NT2/D1 (cell line): ENCODE data around the gene CCL17.
A peak's percentile ranks its signal among the peaks of the same experiment; 100 is the strongest.

Experiments
- DNase-seq: peaks from one replicate; pipeline ENCODE4 v3.0.0-alpha.2; 2011; ENCODE audit warnings: low read depth, low spot score
- H3K27me3 ChIP-seq: 2 replicates; pipeline ENCODE4 v1.6.0; 2011; ENCODE audit warnings: mild to moderate bottlenecking; ENCODE audit not compliant: insufficient read length, insufficient read depth
- H3K36me3 ChIP-seq: 2 replicates; pipeline ENCODE4 v1.6.1; 2011; ENCODE audit warnings: mild to moderate bottlenecking, low read length, mixed read lengths; ENCODE audit not compliant: insufficient read depth, insufficient read length
- H3K4me1 ChIP-seq: 2 replicates; pipeline ENCODE4 v1.5.1; 2011; ENCODE audit not compliant: insufficient read depth, insufficient read length
- H3K4me3 ChIP-seq: 2 replicates; pipeline ENCODE4 v1.5.1; 2011; ENCODE audit warnings: low read depth; ENCODE audit not compliant: insufficient read length
- H3K9ac ChIP-seq: 2 replicates; pipeline ENCODE4 v1.6.0; 2011; ENCODE audit warnings: low read depth; ENCODE audit not compliant: insufficient read length
- H3K9me3 ChIP-seq: 2 replicates; pipeline ENCODE4 v1.5.1; 2011; ENCODE audit warnings: mild to moderate bottlenecking, low read length; ENCODE audit not compliant: insufficient read depth
- SUZ12 ChIP-seq: IDR thresholded peaks from 2 replicates; pipeline ENCODE4 v1.6.1; 2011; ENCODE audit not compliant: insufficient read length, insufficient read depth; ENCODE audit errors: extremely low read depth
- YY1 ChIP-seq: IDR thresholded peaks from 2 replicates; pipeline ENCODE4 v1.6.1; 2011; ENCODE audit not compliant: insufficient read length, insufficient read depth
- ZNF274 ChIP-seq: IDR thresholded peaks from 2 replicates; pipeline ENCODE4 v1.6.1; 2011; ENCODE audit warnings: mild to moderate bottlenecking, low read depth, low read length

Gene CCL17

DNA sequence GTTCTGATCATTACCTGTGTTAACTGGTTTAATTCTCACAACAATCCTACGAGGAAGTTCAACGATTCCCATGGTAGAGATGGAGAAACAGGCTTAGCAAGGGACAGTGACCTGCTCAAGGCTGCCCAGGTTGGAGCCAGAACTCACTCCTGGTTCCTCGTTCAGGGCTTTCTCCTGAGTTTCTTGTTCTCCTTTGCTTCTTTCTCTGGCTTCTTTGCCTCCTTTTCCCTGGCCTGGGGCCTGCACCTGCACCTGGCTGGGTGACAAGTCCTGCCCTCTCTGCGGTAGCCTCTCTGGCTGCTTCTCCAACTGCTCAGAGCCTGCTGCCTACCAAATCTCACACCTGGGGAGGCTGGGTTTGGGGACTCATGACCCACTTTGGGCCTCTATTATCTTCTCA lies 43.2 kb upstream of the CCL17 start:
- no peak overlapping the region for H3K4me3 ChIP-seq
- H3K9ac ChIP-seq = no peak overlapping the region

DNA sequence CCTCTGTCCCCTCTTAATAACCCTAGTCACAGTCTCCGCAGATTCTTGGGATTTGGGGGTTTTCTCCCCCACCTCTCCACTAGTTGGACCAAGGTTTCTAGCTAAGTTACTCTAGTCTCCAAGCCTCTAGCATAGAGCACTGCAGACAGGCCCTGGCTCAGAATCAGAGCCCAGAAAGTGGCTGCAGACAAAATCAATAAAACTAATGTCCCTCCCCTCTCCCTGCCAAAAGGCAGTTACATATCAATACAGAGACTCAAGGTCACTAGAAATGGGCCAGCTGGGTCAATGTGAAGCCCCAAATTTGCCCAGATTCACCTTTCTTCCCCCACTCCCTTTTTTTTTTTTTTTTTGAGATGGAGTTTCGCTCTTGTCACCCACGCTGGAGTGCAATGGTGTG lies 40.4 kb upstream of the CCL17 start:
- no peaks in the 10 kb centered on the region for H3K36me3 ChIP-seq
- no peak overlapping the region for H3K9ac ChIP-seq
- DNase-seq = no peak
- H3K27me3 ChIP-seq = peaks cover 5% of the 10 kb centered on the region
- H3K9me3 ChIP-seq = no peaks in the 10 kb centered on the region
- no peak for TF ChIP-seq YY1
- no peak for TF ChIP-seq SUZ12
- no peak for TF ChIP-seq ZNF274
- no peaks in the 10 kb centered on the region for H3K4me1 ChIP-seq
- no peak overlapping the region for H3K4me3 ChIP-seq

More for the DNA sequence above, 43.2 kb upstream of the CCL17 start:
- no peak for DNase-seq
- peaks cover 4% of the 10 kb centered on the region for H3K4me1 ChIP-seq
- no peaks in the 10 kb centered on the region for H3K9me3 ChIP-seq
- TF ChIP-seq YY1 = no peak
- H3K36me3 ChIP-seq = no peaks in the 10 kb centered on the region
- H3K27me3 ChIP-seq = peaks cover 4% of the 10 kb centered on the region

DNA sequence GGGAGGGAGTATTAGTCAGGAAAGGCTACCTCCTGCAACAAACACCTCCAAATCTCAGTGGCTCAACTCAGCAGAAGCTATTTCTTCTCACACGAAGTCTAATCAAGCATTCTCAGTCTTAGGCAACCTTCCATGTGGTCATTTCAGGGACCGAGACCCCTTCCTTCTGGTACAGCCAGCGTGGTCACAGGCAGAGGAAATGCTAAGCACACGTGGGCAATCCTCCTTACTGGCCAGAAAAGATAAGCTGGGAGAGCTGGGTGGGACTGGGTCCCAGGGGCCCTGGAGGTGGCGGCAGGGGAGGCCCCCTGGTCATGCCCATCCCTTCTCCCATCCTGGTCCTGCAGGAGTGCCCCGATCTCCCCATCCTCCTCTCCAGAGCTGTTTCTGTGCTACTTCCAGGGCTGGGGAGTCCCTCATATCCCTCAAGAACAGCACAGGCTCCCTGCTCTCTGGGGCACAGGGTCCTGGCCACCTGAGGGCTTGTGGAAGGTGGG lies 38.0 kb upstream of the CCL17 start:
- Histone ChIP-seq H3K4me1 (peaks cover 1% of the 10 kb centered on the region), H3K4me3 (no peak overlapping the region), H3K36me3 (no peaks in the 10 kb centered on the region), H3K27me3 (peaks cover 5% of the 10 kb centered on the region), H3K9ac (no peak overlapping the region), H3K9me3 (no peaks in the 10 kb centered on the region)
- DNase-seq = no peak
- TF ChIP-seq SUZ12 = no peak
- TF ChIP-seq ZNF274 = no peak
- no peak for TF ChIP-seq YY1

DNA sequence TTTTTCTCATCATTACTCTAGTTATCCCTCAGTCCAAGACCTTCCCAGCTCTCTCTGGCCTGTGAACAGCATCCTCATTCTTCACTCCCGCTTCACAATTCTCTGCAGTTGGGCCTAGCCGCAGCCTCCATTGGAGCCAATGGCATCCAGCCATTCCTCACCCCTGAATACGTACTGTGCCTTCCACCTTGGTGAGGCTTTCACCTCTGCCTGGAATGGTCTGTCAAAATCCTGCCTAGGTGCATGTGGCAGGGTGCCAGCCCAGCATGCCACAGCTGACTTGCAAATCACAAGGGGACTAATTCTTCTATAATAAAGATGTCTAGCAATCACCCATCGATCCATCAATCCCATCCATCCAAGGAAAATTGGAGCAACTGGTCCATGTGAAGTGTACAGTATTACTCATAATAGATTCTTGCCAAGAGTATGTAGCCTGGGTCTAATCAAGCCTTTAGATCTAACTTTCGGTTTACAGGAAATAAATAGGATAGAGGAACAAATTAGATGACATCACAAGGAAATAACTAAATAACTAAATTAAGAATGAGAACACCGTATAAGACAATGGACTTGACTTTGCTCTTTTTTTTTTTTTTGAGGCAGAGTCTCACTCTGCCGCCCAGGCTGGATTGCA lies 37.3 kb upstream of the CCL17 start:
- Histone ChIP-seq H3K9ac (no peak overlapping the region), H3K36me3 (no peaks in the 10 kb centered on the region), H3K4me3 (no peak overlapping the region), H3K9me3 (no peaks in the 10 kb centered on the region), H3K4me1 (peaks cover 7% of the 10 kb centered on the region), H3K27me3 (peaks cover 5% of the 10 kb centered on the region)
- DNase-seq = no peak
- TF ChIP-seq YY1 (no peak), SUZ12 (no peak), ZNF274 (no peak)

DNA sequence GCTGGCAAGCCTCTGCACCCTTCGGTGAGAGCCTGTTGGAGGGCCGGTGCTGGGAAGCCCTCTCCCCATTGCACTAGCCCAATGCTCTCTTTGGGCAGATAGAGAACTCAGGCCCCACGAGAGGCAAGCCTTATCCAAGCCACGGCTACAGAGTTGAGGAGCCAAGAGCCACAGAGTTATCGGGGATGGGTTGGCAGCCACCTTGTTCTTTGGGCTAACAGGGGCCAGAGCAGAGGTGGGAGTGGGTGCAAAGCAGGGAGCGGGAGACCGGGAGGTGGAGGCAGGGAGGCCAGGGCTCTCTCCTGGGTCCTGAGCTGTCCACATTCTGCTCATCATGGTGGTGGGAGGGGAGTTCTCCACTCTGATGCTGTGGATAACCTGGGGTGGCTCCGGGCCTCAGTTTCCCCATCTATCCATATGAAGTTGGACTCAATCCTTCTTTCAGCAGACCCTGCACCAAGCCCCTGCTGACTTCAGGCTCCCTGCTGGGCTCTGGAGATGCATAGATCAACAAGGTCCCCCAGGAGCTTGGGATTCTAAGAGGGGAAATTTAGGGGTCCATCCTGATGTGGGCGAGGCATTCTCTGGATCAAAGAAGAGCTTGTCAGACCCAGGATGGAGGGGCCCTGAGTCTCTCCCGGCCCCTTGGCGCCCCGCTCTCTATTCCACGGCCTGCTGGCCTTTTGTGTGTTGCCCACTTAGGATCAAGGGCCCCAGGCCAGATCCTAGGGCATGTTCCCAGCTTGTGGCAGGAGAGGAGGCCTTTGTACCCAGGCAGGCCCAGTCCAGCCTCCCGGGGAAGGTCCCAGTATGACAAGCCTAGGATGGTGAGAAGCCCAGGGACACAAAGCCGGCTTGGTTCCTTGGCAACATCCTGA lies 32.8 kb upstream of the CCL17 start:
- TF ChIP-seq ZNF274 = no peak
- no peak for TF ChIP-seq YY1
- no peak for TF ChIP-seq SUZ12
- H3K4me1 ChIP-seq = peaks cover 14% of the 10 kb centered on the region
- peak overlapping the region; percentile 74 for H3K4me3 ChIP-seq
- no peaks in the 10 kb centered on the region for H3K27me3 ChIP-seq
- H3K9ac ChIP-seq = no peak overlapping the region
- no peak for DNase-seq
- no peaks in the 10 kb centered on the region for H3K36me3 ChIP-seq
- H3K9me3 ChIP-seq = no peaks in the 10 kb centered on the region

DNA sequence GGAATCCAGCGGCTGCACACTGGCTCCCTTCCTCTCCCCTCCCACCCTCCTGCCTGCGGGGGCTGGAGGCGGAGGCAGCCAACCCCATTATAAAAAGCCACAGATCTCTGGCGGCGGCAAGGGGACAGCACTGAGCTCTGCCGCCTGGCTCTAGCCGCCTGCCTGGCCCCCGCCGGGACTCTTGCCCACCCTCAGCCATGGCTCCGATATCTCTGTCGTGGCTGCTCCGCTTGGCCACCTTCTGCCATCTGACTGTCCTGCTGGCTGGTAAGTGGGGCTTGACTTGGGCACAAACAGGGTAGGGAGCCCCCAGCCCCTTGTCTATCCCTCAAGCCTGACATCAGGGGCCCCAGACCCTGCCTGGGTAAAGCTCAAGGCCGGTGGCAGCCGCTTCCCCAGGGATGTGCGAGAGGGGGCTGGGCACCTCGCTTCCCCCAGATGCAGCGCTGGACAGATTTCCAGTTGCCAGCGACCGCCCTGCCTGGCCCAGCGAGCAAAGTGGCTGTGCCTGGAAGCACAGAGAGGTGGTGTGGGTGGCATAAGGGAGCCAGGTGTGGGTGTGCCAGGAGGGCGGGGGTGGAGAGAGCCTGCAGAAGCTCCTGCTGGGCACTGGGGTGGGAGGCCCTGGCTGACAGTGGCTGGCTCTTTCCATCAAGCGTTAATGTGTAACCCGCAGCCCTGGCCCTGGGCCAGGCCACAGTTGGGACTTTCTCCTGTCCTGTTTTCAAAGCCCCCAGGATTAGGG lies 32.0 kb upstream of the CCL17 start, which contains the start of gene CX3CL1:
Gene CX3CL1 (plus strand): TSS at position 119 of the 745 bp plus-strand sequence. CDS start 79 bp downstream, at position 198.
- peak; percentile 76 for DNase-seq
- peaks cover 14% of the 10 kb centered on the region for H3K4me1 ChIP-seq
- no peaks in the 10 kb centered on the region for H3K36me3 ChIP-seq
- no peaks in the 10 kb centered on the region for H3K27me3 ChIP-seq
- H3K4me3 ChIP-seq = peak within 1 kb of the TSS; percentile 74
- H3K9me3 ChIP-seq = no peaks in the 10 kb centered on the region
- no peak for TF ChIP-seq SUZ12
- TF ChIP-seq YY1 = no peak
- no peak for TF ChIP-seq ZNF274
- peak within 1 kb of the TSS; percentile 93 for H3K9ac ChIP-seq
